Measurements from ENCODE around the gene HSPD1. TPM values are rescaled to one million over a fixed set of nuclear protein-coding genes. Genes with fewer than 3 reads are reported as not detected.

The HSPD1 gene
- total RNA-seq, 1 donor from 2014 or later = 136 TPM

GRCh38 chr2:197477797-197478196 lies 21.8 kb downstream of the HSPD1 start:
- Histone ChIP-seq H3K36me3 (peaks cover 49% of the 10 kb centered on the region), H3K4me1 (no peaks in the 10 kb centered on the region), H3K9me3 (no peaks in the 10 kb centered on the region), H3K4me3 (no peak overlapping the region), H3K27ac (no peak overlapping the region), H3K27me3 (no peaks in the 10 kb centered on the region)
- TF ChIP-seq CTCF (IDR thresholded peaks at IDR 0.05) = no peak
- DNase-seq (no peak), ATAC-seq (no peak)
- intact Hi-C loops (cut with DNase I) = loop anchor here (10.0 kb wide), 1 partner anchor 63 kb away; no protein-coding TSS in a partner anchor

GRCh38 chr2:197472166-197472565 lies 27.5 kb downstream of the HSPD1 start:
- Histone ChIP-seq H3K27me3 (no peaks in the 10 kb centered on the region), H3K27ac (no peak overlapping the region), H3K36me3 (peaks cover 95% of the 10 kb centered on the region), H3K9me3 (no peaks in the 10 kb centered on the region), H3K4me3 (no peak overlapping the region), H3K4me1 (no peaks in the 10 kb centered on the region)
- ATAC-seq (no peak), DNase-seq (no peak)
- no peak for TF ChIP-seq CTCF (IDR thresholded peaks at IDR 0.05)
- intact Hi-C loops (cut with DNase I) = loop anchor here (10.0 kb wide), 1 partner anchor 57 kb away; no protein-coding TSS in a partner anchor

- Histone ChIP-seq H3K9me3 (no peaks in the 10 kb centered on the region), H3K27ac (no peak overlapping the region), H3K4me1 (peaks cover 10% of the 10 kb centered on the region), H3K4me3 (no peak overlapping the region), H3K27me3 (no peaks in the 10 kb centered on the region), H3K36me3 (peaks cover 88% of the 10 kb centered on the region)
- intact Hi-C loops (cut with DNase I) = no loop called here
- no peak for DNase-seq
- no peak for TF ChIP-seq CTCF (IDR thresholded peaks at IDR 0.05)
- ATAC-seq = no peak
These were observed 35.5 kb downstream of the HSPD1 start for GRCh38 chr2:197464175-197464574.

GRCh38 chr2:197461057-197461456 lies 38.6 kb downstream of the HSPD1 start:
- peaks cover 56% of the 10 kb centered on the region for H3K36me3 ChIP-seq

GRCh38 chr2:197460649-197461048 lies 39.0 kb downstream of the HSPD1 start:
- intact Hi-C loops (cut with DNase I) = no loop called here
- Histone ChIP-seq H3K27ac (no peak overlapping the region), H3K27me3 (no peaks in the 10 kb centered on the region), H3K9me3 (no peaks in the 10 kb centered on the region), H3K36me3 (peaks cover 52% of the 10 kb centered on the region), H3K4me3 (no peak overlapping the region), H3K4me1 (peaks cover 24% of the 10 kb centered on the region)
- ATAC-seq = no peak
- no peak for TF ChIP-seq CTCF (IDR thresholded peaks at IDR 0.05)
- DNase-seq = no peak

More at GRCh38 chr2:197461057-197461456, 38.6 kb downstream of the HSPD1 start:
- intact Hi-C loops (cut with DNase I) = no loop called here
- no peak overlapping the region for H3K27ac ChIP-seq
- H3K9me3 ChIP-seq = no peaks in the 10 kb centered on the region
- no peak overlapping the region for H3K4me3 ChIP-seq
- no peak for TF ChIP-seq CTCF (IDR thresholded peaks at IDR 0.05)
- DNase-seq (no peak), ATAC-seq (no peak)
- H3K4me1 ChIP-seq = peaks cover 24% of the 10 kb centered on the region
- no peaks in the 10 kb centered on the region for H3K27me3 ChIP-seq

- DNase-seq = no peak
- no peak for ATAC-seq
- intact Hi-C loops (cut with DNase I) = no loop called here
- Histone ChIP-seq H3K4me1 (peaks cover 33% of the 10 kb centered on the region), H3K27ac (no peak overlapping the region), H3K4me3 (no peak overlapping the region), H3K27me3 (no peaks in the 10 kb centered on the region), H3K36me3 (peaks cover 7% of the 10 kb centered on the region), H3K9me3 (no peaks in the 10 kb centered on the region)
- TF ChIP-seq CTCF (IDR thresholded peaks at IDR 0.05) = no peak
These were observed 44.2 kb downstream of the HSPD1 start for GRCh38 chr2:197455428-197455827.

All from upper lobe of right lung (tissue), 1 donor.